ENCODE results near the gene RERG. TPM values are rescaled to one million over a fixed set of nuclear protein-coding genes. Genes with fewer than 3 reads are reported as not detected.

Gene RERG
- polyA plus RNA-seq, 1 experiment: 0.12 TPM

- Histone ChIP-seq H3K27me3 (ENCODE audit: control insufficient read depth, insufficient read depth, low read length) (no peaks in the 10 kb centered on the region), H3K9me3 (ENCODE audit: control insufficient read depth, insufficient read depth, low read length) (no peaks in the 10 kb centered on the region), H3K4me3 (ENCODE audit: low read depth, low read length) (no peak overlapping the region), H3K27ac (ENCODE audit: low read depth, low read length) (no peak overlapping the region)
- TF ChIP-seq CTCF (IDR thresholded peaks at IDR 0.05; ENCODE audit: low read depth, low read length): no peak
- ChIA-PET POLR2A (no interaction called here), CTCF (interaction anchor here (0.9 to 1.5 kb wide), 4 partner anchors 21 to 428 kb away, joined by 3 to 12 read pairs (median 3); partner anchors contain the start of gene RERG)
- DNase-seq (ENCODE audit: low read depth, low spot score): no peak
Observed at GRCh38 chr12:15157269-15157671, 63.9 kb downstream of the RERG start.

GRCh38 chr12:15155271-15155670 is 65.9 kb downstream of the RERG start:
- no peak for TF ChIP-seq CTCF (IDR thresholded peaks at IDR 0.05; ENCODE audit: low read depth, low read length)
- CTCF ChIA-PET: interaction anchor here (0.6 to 3.1 kb wide), 2 partner anchors 26 to 66 kb away, joined by 3 to 21 read pairs; partner anchors contain the start of gene RERG

GRCh38 chr12:15154103-15154502 is 67.1 kb downstream of the RERG start:
- no peak overlapping the region for H3K4me3 ChIP-seq (ENCODE audit: low read depth, low read length)
- DNase-seq (ENCODE audit: low read depth, low spot score): no peak
- H3K27ac ChIP-seq (ENCODE audit: low read depth, low read length): no peak overlapping the region
- CTCF ChIA-PET: interaction anchor here (0.6 to 3.1 kb wide), 3 partner anchors 67 to 524 kb away, joined by 3 to 21 read pairs (median 3); partner anchors contain the start of gene RERG
- no peaks in the 10 kb centered on the region for H3K27me3 ChIP-seq (ENCODE audit: control insufficient read depth, insufficient read depth, low read length)
- no peaks in the 10 kb centered on the region for H3K9me3 ChIP-seq (ENCODE audit: control insufficient read depth, insufficient read depth, low read length)
- POLR2A ChIA-PET: no interaction called here
- no peak for TF ChIP-seq CTCF (IDR thresholded peaks at IDR 0.05; ENCODE audit: low read depth, low read length)

More at GRCh38 chr12:15155271-15155670, 65.9 kb downstream of the RERG start:
- Histone ChIP-seq H3K27me3 (ENCODE audit: control insufficient read depth, insufficient read depth, low read length) (no peaks in the 10 kb centered on the region), H3K27ac (ENCODE audit: low read depth, low read length) (no peak overlapping the region), H3K9me3 (ENCODE audit: control insufficient read depth, insufficient read depth, low read length) (no peaks in the 10 kb centered on the region), H3K4me3 (ENCODE audit: low read depth, low read length) (no peak overlapping the region)
- no peak for DNase-seq (ENCODE audit: low read depth, low spot score)
- POLR2A ChIA-PET: no interaction called here

- no peaks in the 10 kb centered on the region for H3K27me3 ChIP-seq (ENCODE audit: control insufficient read depth, insufficient read depth, low read length)
- POLR2A ChIA-PET: no interaction called here
- no peak overlapping the region for H3K4me3 ChIP-seq (ENCODE audit: low read depth, low read length)
- no peak overlapping the region for H3K27ac ChIP-seq (ENCODE audit: low read depth, low read length)
- TF ChIP-seq CTCF (IDR thresholded peaks at IDR 0.05; ENCODE audit: low read depth, low read length): no peak
- CTCF ChIA-PET: interaction anchor here (0.9 to 1.5 kb wide), 3 partner anchors 30 to 117 kb away, joined by 3 to 30 read pairs (median 7); partner anchors contain the start of gene RERG
- DNase-seq (ENCODE audit: low read depth, low spot score): no peak
- no peaks in the 10 kb centered on the region for H3K9me3 ChIP-seq (ENCODE audit: control insufficient read depth, insufficient read depth, low read length)
Observed at GRCh38 chr12:15152868-15153267, 68.3 kb downstream of the RERG start.

GRCh38 chr12:15152456-15152855 is 68.8 kb downstream of the RERG start:
- Histone ChIP-seq H3K27ac (ENCODE audit: low read depth, low read length) (no peak overlapping the region), H3K4me3 (ENCODE audit: low read depth, low read length) (no peak overlapping the region), H3K27me3 (ENCODE audit: control insufficient read depth, insufficient read depth, low read length) (no peaks in the 10 kb centered on the region), H3K9me3 (ENCODE audit: control insufficient read depth, insufficient read depth, low read length) (no peaks in the 10 kb centered on the region)
- TF ChIP-seq CTCF (IDR thresholded peaks at IDR 0.05; ENCODE audit: low read depth, low read length): peak; percentile 26
- ChIA-PET CTCF (interaction anchor here (0.9 to 1.5 kb wide), 3 partner anchors 30 to 117 kb away, joined by 3 to 30 read pairs (median 7); partner anchors contain the start of gene RERG), POLR2A (no interaction called here)
- no peak for DNase-seq (ENCODE audit: low read depth, low spot score)
